ENCODE results near the gene OSBP2.

DNA sequence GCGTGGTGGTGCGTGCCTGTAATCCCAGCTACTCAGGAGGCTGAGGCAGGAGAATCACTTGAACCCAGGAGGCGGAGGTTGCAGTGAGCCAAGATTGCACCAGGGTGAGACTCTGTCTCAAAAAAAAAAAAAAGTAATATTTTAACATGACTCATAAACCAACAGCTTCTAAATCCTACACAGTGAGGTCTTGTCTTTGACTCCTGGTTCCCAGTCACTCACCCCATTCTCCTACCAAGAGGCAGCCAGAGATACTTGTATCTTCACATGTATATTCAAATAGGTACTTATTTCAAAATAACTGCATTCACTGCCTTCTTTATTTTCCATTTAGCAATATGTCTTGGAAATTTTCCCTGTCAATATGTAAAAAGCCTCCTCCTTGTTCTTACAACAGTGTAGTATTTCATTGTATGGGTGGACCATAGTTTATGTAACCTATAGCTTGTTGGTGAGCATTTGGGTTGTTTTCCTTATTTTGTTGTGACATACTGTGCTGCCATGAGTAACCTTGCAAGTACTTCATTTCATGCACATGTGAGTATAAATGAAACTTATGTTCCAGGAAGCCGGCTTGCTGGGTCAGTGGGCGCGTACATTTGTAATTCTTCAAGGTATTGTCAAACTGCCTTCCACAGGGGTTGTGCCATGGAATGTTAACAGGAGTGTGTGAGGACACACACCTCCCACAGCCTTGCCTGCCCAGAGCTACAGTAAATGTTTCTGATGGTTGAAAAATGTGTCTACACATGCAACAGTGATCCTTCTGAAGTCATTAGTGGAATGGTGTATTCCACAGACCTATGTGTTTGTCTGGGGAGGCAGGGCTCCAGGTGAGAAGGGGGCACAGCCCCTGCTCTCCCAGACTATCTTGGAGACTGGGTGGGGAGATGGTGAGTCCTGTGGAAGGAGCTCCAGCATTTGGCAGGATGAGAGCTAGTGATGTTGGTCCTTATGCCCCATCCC lies 47.9 kb downstream of the OSBP2 start:
- no peak for TF ChIP-seq GATA2 (IDR thresholded peaks at IDR 0.05; ENCODE audit: low read depth, low read length)
- no peak for TF ChIP-seq GATA3 (IDR thresholded peaks at IDR 0.05; ENCODE audit: low read depth, low read length)
